Prostate gland (tissue), 2 donors: Measurements from ENCODE around the gene MOB3C. TPM values are rescaled to one million over a fixed set of nuclear protein-coding genes. Genes with fewer than 3 reads are reported as not detected.

Experiments
- DNase-seq: peaks from one replicate; pipeline ENCODE4 v3.0.0-alpha.2; 2019; ENCODE audit warnings: low spot score
- H3K27ac ChIP-seq, 2 donors: fragments of 200-600 bp; sonication (generic); 2 replicates each; pipeline ENCODE4 v1.5.1; 2017 to 2019
- H3K27me3 ChIP-seq: fragments of 200-600 bp; sonication (generic); replicated peaks from 2 replicates; pipeline ENCODE4 v1.5.1; 2019; ENCODE audit not compliant: insufficient read depth
- H3K36me3 ChIP-seq, 2 donors: fragments of 200-600 bp; sonication (generic); 1 replicate in 1 of 2; 2 replicates in 1 of 2; pipeline versions ENCODE4 v1.5.1 to v1.8.1; 2017 to 2019
- H3K4me1 ChIP-seq: fragments of 200-600 bp; sonication (generic); replicated peaks from 2 replicates; pipeline ENCODE4 v1.5.1; 2019
- H3K4me3 ChIP-seq, 2 donors: fragments of 200-600 bp; sonication (generic); 2 replicates each; pipeline ENCODE4 v1.5.1; 2017 to 2019
- H3K9me3 ChIP-seq: fragments of 200-600 bp; sonication (generic); 2 replicates; pipeline ENCODE4 v1.5.1; 2017
- POLR2A ChIP-seq: fragments of 450-650 bp; IDR thresholded peaks from one replicate; pipeline ENCODE4 v1.6.1; 2016; ENCODE audit warnings: antibody characterized with exemption, mild to moderate bottlenecking
- POLR2AphosphoS5 ChIP-seq: sonication (generic); formaldehyde crosslinking; IDR thresholded peaks from one replicate; pipeline ENCODE4 v1.6.1; 2017; ENCODE audit warnings: antibody characterized with exemption
- WGBS: methylation state at CpG from one replicate; pipeline ENCODE4 v1.1.5; 2018; 5-methylcytosine and 5-hydroxymethylcytosine counted together
- intact Hi-C: fragments of 100-400 bp; cut with DNase I; formaldehyde crosslinking; loops from one replicate; pipeline ENCODE4 v1.14.2; 2022
- total RNA-seq, 2 donors: library from RNA; depleted of rRNA; stranded (reverse); fragments of >200 nt; gene quantifications; one replicate each; pipeline ENCODE4 v1.1.0, GENCODE V29; 2016
- TF ChIP-seq, protein P1 (sequence below), 4 experiments: fragments of 200-600 bp in 2 of 4; fragments of 450-650 bp in 2 of 4; sonication (generic) in 2 of 4; IDR thresholded peaks; 1 replicate in 3 of 4; 2 replicates in 1 of 4; pipeline ENCODE4 v1.5.1; 2016 to 2019; ENCODE audit warnings: antibody characterized with exemption in 4 of 4, mild to moderate bottlenecking in 2 of 4, moderate library complexity in 2 of 4

MOB3C gene
- total RNA-seq, 2 donors from 2014 or later: 19.4 to 19.7 TPM

GRCh38 chr1:46568461-46568891, 48.1 kb downstream of the MOB3C start:
- no peak for DNase-seq
- Histone ChIP-seq H3K27ac (no peak overlapping the region), H3K36me3 (no peaks in the 10 kb centered on the region), H3K9me3 (no peaks in the 10 kb centered on the region), H3K4me1 (no peaks in the 10 kb centered on the region), H3K27me3 (no peaks in the 10 kb centered on the region), H3K4me3 (no peak overlapping the region)
- intact Hi-C loops: no loop called here
- TF ChIP-seq POLR2AphosphoS5 (no peak), POLR2A (no peak)
- TF ChIP-seq, protein P1, sequence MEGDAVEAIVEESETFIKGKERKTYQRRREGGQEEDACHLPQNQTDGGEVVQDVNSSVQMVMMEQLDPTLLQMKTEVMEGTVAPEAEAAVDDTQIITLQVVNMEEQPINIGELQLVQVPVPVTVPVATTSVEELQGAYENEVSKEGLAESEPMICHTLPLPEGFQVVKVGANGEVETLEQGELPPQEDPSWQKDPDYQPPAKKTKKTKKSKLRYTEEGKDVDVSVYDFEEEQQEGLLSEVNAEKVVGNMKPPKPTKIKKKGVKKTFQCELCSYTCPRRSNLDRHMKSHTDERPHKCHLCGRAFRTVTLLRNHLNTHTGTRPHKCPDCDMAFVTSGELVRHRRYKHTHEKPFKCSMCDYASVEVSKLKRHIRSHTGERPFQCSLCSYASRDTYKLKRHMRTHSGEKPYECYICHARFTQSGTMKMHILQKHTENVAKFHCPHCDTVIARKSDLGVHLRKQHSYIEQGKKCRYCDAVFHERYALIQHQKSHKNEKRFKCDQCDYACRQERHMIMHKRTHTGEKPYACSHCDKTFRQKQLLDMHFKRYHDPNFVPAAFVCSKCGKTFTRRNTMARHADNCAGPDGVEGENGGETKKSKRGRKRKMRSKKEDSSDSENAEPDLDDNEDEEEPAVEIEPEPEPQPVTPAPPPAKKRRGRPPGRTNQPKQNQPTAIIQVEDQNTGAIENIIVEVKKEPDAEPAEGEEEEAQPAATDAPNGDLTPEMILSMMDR (IDR thresholded peaks at IDR 0.05): no peak
- WGBS: 93% methylated on average over 6 of the region's 6 CpGs

- WGBS: 85% methylated on average over 4 of the region's 4 CpGs
- intact Hi-C loops: no loop called here
- no peak overlapping the region for H3K4me3 ChIP-seq
These were observed 53.3 kb downstream of the MOB3C start for GRCh38 chr1:46563341-46563740.

DNA sequence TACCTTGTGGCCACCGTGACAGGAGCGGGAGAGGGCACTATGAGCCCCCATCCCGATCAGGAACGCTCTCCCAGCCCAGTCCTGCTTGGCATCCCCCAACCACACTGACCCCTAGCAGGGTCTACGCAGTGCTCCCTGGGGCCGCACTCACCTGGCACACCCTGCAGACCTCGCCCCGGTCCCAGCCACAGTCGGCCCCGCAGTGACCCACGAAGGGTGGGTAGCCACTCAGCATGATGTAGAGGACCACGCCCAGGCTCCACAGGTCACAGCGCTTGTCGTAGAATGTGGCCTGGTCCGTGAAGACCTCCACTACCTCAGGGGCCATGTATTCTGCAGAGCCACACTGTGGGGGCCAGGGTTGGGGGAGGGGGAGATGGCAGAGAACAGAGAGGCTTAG, 54.1 kb downstream of the MOB3C start:
- Histone ChIP-seq H3K4me1 (no peaks in the 10 kb centered on the region), H3K36me3 (no peaks in the 10 kb centered on the region), H3K27ac (no peak overlapping the region), H3K9me3 (no peaks in the 10 kb centered on the region), H3K4me3 (no peak overlapping the region), H3K27me3 (no peaks in the 10 kb centered on the region)
- WGBS: 92% methylated on average over 15 of the region's 15 CpGs
- intact Hi-C loops: no loop called here
- no peak for TF ChIP-seq POLR2A
- no peak for DNase-seq

More at GRCh38 chr1:46563341-46563740, 53.3 kb downstream of the MOB3C start:
- Histone ChIP-seq H3K9me3 (no peaks in the 10 kb centered on the region), H3K27me3 (no peaks in the 10 kb centered on the region), H3K27ac (no peak overlapping the region), H3K4me1 (no peaks in the 10 kb centered on the region), H3K36me3 (no peaks in the 10 kb centered on the region)
- DNase-seq: no peak
- TF ChIP-seq POLR2A (no peak), POLR2AphosphoS5 (no peak)
- TF ChIP-seq, protein P1 (IDR thresholded peaks at IDR 0.05): no peak

GRCh38 chr1:46558966-46559365, 57.6 kb downstream of the MOB3C start:
- H3K36me3 ChIP-seq: no peaks in the 10 kb centered on the region
- WGBS: 93% methylated on average over 8 of the region's 8 CpGs
- no peaks in the 10 kb centered on the region for H3K4me1 ChIP-seq
- intact Hi-C loops: no loop called here
- TF ChIP-seq, protein P1 (IDR thresholded peaks at IDR 0.05): no peak
- TF ChIP-seq POLR2AphosphoS5 (no peak), POLR2A (no peak)
- H3K27ac ChIP-seq: no peak overlapping the region
- no peaks in the 10 kb centered on the region for H3K27me3 ChIP-seq
- no peaks in the 10 kb centered on the region for H3K9me3 ChIP-seq
- H3K4me3 ChIP-seq: no peak overlapping the region
- DNase-seq: no peak

DNA sequence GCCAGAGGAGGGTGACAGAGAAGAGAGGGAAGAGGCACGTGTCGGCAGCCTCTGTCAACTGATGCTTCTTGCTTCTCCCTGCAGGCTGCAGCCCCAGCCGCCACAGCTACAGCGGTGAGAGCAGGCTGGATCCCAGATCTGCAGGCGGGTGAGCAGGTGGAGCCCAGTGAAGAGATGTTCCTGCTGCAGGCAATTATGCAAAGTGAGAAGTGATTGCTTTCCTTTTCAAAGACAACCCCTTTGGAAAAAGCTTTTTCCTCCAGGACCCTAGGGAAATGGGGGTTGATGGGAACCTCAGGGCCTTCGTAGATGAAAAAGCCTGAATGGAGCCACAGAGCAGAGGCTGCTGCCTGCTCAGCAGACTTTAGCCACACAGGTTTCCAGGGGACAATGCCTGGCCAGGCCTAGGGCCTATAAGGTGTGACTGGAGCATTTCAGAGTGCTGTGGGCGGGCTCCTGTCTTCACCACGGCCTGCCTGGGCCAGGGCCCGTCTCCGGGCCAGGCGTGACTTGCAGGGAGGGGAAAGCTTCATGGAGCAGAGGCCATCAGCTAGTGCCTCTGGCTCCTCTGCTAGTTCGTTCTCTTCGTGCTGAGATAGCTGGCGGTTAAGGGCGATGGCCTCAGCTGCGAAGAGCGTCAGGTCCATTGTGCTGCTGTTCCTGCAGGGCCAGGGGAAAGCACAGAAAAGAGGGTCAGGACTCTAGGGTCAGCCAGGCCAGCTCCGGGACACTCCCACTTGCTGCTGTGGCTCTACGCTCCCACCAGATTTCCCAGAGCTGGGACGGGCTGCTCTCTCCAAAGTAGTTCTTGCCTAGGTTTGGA, 58.3 kb downstream of the MOB3C start:
- Histone ChIP-seq H3K27ac (no peak overlapping the region), H3K9me3 (no peaks in the 10 kb centered on the region), H3K4me3 (no peak overlapping the region), H3K36me3 (no peaks in the 10 kb centered on the region), H3K27me3 (no peaks in the 10 kb centered on the region), H3K4me1 (no peaks in the 10 kb centered on the region)
- 74% methylated on average over 18 of the region's 20 CpGs for WGBS
- TF ChIP-seq POLR2AphosphoS5 (no peak), POLR2A (no peak)
- TF ChIP-seq, protein P1 (IDR thresholded peaks at IDR 0.05): no peak
- no peak for DNase-seq
- intact Hi-C loops: no loop called here

Other genes starting within 250 kb of the MOB3C start
- gene FAAH, start 222.5 kb downstream of the MOB3C start, total RNA-seq: 100 to 1,000 TPM; 122 to 264 TPM
- not detected for gene DMBX1, start 127.0 kb downstream of the MOB3C start, total RNA-seq
- gene KNCN, start 65.2 kb downstream of the MOB3C start, total RNA-seq: not detected
- gene MKNK1, start 12.5 kb downstream of the MOB3C start, total RNA-seq: 10 to 100 TPM; 28.1 to 37.8 TPM
- 10 to 100 TPM; 52.2 to 71.3 TPM for gene ATPAF1, start 51.6 kb upstream of the MOB3C start, total RNA-seq
- 10 to 100 TPM in 1 of 2 donors, not detected in 1; 30.6 TPM for gene TEX38, start 55.0 kb upstream of the MOB3C start, total RNA-seq
- gene EFCAB14, start 102.3 kb upstream of the MOB3C start, total RNA-seq: 100 to 1,000 TPM in 1 of 2 donors, 10 to 100 TPM in 1; 99.9 to 116 TPM
- gene CYP4B1, start 182.2 kb upstream of the MOB3C start, total RNA-seq: 10 to 100 TPM; 41.4 to 73.3 TPM